Ureter (tissue), 1 donor: ENCODE results near the gene RIMBP3B. TPM values are rescaled to one million over a fixed set of nuclear protein-coding genes. Genes with fewer than 3 reads are reported as not detected.
"Not testable (repeated sequence)": the region's sequence is repeated elsewhere in the genome, so short reads cannot be mapped to it uniquely, and the experiment has no call there.

ENCODE experiments used
- DNase-seq: peaks from one replicate; pipeline ENCODE4 v3.0.0-alpha.2; 2020; ENCODE audit warnings: low spot score
- total RNA-seq: library from RNA; stranded (reverse); gene quantifications from one replicate; pipeline ENCODE4 v1.2.4, GENCODE V29; 2023
- donor health status: DM: yes; HTN: yes; CAD: no.

RIMBP3B gene, protein sequence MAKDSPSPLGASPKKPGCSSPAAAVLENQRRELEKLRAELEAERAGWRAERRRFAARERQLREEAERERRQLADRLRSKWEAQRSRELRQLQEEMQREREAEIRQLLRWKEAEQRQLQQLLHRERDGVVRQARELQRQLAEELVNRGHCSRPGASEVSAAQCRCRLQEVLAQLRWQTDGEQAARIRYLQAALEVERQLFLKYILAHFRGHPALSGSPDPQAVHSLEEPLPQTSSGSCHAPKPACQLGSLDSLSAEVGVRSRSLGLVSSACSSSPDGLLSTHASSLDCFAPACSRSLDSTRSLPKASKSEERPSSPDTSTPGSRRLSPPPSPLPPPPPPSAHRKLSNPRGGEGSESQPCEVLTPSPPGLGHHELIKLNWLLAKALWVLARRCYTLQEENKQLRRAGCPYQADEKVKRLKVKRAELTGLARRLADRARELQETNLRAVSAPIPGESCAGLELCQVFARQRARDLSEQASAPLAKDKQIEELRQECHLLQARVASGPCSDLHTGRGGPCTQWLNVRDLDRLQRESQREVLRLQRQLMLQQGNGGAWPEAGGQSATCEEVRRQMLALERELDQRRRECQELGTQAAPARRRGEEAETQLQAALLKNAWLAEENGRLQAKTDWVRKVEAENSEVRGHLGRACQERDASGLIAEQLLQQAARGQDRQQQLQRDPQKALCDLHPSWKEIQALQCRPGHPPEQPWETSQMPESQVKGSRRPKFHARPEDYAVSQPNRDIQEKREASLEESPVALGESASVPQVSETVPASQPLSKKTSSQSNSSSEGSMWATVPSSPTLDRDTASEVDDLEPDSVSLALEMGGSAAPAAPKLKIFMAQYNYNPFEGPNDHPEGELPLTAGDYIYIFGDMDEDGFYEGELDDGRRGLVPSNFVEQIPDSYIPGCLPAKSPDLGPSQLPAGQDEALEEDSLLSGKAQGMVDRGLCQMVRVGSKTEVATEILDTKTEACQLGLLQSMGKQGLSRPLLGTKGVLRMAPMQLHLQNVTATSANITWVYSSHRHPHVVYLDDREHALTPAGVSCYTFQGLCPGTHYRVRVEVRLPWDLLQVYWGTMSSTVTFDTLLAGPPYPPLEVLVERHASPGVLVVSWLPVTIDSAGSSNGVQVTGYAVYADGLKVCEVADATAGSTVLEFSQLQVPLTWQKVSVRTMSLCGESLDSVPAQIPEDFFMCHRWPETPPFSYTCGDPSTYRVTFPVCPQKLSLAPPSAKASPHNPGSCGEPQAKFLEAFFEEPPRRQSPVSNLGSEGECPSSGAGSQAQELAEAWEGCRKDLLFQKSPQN (N-terminal part only)
- not detected for total RNA-seq

DNA sequence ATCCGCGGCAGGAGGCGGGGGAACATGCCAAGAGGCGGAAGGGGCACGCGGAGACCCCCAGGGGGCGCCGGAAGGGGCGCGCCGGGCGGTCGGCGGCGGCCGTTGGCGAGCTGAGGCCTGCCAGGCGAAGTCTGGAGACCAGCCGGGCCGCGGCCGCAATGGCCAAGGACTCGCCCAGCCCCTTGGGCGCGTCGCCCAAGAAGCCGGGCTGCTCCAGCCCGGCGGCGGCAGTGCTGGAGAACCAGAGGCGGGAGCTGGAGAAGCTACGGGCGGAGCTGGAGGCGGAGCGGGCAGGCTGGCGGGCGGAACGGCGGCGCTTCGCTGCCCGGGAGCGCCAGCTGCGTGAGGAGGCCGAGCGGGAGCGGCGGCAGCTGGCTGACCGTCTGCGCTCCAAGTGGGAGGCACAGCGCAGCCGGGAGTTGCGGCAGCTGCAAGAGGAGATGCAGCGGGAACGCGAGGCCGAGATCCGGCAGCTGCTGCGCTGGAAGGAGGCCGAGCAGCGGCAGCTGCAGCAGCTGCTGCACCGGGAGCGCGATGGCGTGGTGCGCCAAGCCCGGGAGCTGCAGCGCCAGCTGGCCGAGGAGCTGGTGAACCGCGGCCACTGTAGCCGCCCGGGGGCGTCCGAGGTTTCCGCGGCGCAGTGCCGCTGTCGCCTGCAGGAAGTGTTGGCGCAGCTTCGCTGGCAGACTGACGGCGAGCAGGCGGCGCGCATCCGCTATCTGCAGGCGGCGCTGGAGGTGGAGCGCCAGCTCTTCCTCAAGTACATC, at the start of gene RIMBP3B:
RIMBP3B (plus strand) TSS at position 51 of the 767 bp plus-strand sequence; CDS start at position 159, 108 bp downstream.
- DNase-seq: not testable (repeated sequence)

GRCh38 chr22:21357527-21357926, 26.0 kb upstream of the RIMBP3B start:
- not testable (repeated sequence) for DNase-seq

GRCh38 chr22:21360525-21360924, 23.0 kb upstream of the RIMBP3B start:
- not testable (repeated sequence) for DNase-seq

DNA sequence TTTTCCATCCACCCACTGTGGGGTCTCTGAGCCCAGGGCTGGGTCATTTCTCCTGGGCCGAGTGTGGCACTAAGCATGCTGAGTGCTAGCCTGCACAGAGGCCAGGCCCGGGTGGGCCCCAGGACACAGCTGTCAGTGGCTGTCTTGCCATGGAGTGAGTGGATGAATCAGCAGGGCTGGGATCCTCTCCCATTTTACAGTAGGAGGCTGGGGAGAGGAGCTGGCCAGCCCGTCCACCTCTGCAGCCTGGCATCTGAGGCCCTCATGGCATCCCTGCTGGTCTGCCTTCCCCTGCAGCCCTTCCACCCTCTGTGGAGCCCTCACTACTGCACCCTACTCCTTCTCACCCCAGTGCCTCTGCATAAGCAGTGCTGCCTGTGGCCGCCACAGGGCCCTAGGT, 21.1 kb upstream of the RIMBP3B start:
- not testable (repeated sequence) for DNase-seq

- not testable (repeated sequence) for DNase-seq
Measured at GRCh38 chr22:21363061-21363460, 20.5 kb upstream of the RIMBP3B start.

- not testable (repeated sequence) for DNase-seq
Measured at GRCh38 chr22:21363803-21364202, 19.7 kb upstream of the RIMBP3B start.

- DNase-seq: not testable (repeated sequence)
Measured at GRCh38 chr22:21364362-21364761, 19.2 kb upstream of the RIMBP3B start.

DNA sequence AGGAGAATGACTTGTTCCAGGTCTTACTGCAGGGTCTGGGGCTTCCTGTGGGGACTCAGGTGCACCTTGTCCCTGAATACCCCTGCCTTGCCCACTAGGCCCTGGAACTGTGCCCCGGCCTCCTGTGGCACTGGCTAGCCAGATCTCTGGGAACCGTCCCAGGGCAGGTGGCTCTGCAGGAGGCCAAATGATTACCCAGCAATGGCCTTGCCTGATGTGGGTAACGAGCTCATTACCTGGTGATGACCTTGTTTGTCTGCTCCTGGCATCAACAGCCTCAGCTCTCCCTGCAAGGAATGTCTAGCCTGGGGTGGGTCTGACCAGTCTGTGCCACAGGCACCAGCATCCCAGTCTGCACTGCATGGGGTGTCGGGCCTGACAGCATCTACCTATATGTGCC, 18.2 kb upstream of the RIMBP3B start:
- DNase-seq: not testable (repeated sequence)

GRCh38 chr22:21368603-21369310, 14.8 kb upstream of the RIMBP3B start:
- DNase-seq: not testable (repeated sequence)

- not testable (repeated sequence) for DNase-seq
Measured at GRCh38 chr22:21375880-21376279, 7.7 kb upstream of the RIMBP3B start.

DNA sequence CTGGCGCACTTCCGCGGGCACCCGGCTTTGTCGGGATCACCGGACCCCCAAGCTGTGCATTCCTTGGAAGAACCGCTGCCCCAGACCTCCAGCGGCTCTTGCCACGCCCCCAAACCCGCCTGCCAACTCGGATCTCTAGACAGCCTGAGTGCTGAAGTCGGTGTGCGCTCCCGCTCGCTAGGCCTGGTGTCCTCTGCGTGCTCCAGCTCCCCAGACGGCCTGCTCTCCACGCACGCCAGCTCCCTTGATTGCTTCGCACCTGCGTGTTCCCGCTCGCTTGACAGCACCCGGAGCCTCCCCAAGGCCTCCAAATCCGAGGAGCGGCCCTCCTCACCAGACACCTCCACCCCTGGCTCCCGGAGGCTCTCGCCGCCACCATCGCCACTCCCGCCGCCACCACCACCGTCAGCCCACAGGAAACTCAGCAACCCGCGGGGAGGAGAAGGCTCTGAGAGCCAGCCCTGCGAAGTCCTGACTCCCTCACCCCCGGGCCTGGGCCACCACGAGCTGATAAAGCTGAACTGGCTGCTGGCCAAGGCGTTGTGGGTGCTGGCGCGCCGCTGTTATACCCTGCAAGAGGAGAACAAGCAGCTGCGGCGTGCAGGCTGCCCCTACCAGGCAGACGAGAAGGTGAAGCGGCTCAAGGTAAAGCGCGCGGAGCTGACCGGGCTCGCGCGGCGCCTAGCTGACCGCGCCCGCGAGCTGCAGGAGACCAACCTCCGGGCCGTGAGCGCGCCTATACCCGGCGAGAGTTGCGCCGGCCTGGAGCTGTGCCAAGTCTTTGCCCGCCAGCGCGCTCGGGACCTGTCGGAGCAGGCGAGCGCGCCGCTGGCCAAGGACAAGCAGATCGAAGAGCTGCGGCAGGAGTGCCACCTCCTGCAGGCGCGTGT, 1.2 kb downstream of the RIMBP3B start:
- DNase-seq: not testable (repeated sequence)

DNA sequence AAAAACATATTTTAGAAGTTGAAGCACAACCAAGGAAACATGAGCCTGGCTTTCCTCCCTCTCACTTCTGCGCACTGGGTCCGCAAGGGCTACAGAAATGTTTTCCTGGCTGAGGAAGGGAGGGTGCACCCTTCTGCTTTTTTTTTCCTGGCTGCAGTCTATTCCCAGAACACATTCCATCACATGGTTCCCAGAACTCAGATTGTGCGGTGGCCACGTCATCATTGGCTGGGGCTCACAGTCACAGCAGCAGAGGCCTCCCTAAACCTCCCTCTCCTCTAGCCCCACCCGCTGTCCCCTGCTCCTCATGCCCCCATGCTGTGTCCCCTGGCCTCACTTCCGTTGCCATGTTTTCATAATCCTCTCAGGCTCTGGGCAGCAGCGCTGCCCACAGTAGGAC, 5.9 kb downstream of the RIMBP3B start:
- not testable (repeated sequence) for DNase-seq

DNA sequence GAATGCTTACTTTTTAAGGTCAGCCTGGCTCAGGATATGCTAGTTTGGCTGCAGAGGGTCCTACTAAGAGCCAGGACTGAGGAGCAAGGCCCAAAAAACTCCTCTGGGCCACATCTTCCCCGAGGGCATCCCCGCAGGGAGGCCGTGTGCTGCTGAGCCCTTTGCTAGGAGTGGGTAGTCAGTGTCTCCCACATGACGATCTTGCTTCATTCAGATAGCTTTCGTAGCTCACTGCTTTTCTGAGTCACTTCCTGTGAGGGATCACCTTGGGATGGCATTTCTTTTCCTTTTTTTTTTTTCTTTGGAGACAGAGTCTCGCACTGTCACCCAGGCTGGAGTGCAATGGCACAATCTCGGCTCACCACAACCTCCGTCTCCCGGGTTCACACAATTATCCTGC, 6.5 kb downstream of the RIMBP3B start:
- not testable (repeated sequence) for DNase-seq

DNA sequence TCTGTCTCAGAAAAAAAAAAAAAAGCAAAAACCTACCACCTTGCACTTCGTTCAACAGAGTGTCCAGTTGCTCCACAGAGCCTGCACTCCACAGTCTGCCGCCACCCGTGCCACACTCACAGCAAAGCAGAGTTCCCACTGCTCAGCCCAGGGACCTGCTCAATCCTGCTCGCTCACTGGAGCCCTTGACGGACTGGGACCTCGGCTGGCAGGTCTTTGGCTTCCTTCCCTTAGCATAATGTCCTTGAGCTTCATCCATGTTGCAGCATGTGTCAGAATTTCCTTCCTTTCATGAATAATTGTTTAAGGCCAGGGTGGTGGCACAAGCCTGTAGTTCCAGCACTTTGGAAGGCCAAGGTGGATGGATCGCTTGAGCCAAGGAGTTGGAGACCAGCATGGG, 11.1 kb downstream of the RIMBP3B start:
- DNase-seq: not testable (repeated sequence)

DNA sequence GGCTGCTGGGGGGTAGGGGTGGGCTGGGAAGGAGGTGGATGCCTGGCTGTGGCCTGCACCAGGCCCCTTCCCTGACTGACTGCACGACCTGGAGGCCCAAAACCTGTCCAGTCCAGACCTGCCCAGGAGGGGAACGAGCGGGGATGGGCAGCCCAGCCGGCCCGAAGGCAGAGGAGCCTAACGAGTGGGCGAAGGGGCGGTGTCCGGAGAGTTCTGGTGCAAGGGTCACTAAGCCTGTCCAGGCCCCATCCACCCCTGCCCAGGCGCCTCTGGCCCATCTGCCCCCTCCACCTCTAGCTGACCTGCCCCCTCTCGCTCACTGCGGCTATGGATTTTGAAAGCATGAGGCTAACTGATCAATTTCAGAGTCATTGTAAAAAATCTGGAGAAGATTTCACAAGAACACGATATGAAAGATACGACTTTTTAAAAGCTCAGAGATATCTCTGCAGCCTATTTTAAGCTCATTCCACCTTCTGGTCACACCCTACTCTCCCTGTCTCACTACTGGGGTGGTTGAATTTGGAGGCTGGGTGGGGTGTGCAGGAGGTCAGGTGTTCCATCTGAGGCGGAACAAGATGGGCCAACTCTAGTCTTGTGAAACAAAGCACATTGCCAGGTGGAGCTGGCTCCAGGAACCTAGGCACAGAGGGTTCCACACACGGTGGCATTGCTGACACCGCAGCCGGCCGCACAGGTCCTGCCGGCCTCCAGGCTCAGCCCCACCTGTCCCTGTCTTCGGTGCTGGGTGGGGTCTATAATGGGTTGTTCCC, 17.8 kb downstream of the RIMBP3B start:
- DNase-seq: not testable (repeated sequence)

- DNase-seq: not testable (repeated sequence)
Measured at GRCh38 chr22:21402763-21403314, 19.3 kb downstream of the RIMBP3B start.

DNA sequence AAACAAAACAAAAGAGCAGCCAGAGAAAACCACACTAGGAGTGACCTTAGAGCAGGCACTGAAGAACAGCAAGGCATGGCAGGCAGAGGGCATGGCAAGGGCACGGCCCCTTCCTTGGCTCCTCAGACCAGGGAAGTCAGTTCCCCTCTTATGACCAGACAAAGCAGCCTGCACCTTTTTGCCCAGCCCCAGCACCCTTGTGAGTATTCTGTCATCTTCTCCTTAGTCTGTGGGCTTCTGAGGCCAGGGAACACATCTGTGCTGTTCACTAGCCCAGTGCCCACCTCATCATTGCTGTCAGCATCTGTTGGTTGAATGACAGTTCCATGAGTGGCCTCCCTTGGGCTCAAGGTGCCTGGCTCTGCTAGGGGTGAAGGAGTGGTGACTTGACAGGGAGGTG, 23.6 kb downstream of the RIMBP3B start:
- not testable (repeated sequence) for DNase-seq

DNA sequence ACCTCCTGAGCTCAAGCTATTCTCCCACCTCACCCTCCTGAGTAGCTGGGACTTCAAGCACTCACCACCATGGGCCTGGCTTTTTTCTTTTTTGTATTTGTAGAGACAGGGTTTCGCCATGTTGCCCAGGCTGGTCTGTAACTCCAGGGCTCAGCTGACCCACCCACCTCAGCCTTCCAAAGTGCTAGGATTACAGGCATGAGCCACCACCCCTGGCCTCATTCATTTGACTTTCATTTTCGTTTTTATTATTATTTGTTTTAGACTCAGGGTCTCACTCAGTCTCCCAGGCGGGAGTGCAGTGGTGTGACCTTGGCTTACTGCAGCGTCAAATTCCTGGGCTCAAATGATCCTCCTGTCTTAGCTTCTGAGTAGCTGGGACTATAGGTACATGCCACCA, 24.2 kb downstream of the RIMBP3B start:
- not testable (repeated sequence) for DNase-seq
